ENCODE measurements around the gene TRIM49D1.
"Not testable (repeated sequence)": the region's sequence is repeated elsewhere in the genome, so short reads cannot be mapped to it uniquely, and the experiment has no call there.

The TRIM49D1 gene, protein sequence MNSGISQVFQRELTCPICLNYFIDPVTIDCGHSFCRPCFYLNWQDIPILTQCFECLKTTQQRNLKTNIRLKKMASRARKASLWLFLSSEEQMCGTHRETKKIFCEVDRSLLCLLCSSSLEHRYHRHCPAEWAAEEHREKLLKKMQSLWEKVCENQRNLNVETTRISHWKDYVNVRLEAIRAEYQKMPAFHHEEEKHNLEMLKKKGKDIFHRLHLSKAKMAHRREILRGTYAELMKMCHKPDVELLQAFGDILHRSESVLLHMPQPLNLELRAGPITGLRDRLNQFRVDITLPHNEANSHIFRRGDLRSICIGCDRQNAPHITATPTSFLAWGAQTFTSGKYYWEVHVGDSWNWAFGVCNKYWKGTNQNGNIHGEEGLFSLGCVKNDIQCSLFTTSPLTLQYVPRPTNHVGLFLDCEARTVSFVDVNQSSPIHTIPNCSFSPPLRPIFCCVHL

DNA sequence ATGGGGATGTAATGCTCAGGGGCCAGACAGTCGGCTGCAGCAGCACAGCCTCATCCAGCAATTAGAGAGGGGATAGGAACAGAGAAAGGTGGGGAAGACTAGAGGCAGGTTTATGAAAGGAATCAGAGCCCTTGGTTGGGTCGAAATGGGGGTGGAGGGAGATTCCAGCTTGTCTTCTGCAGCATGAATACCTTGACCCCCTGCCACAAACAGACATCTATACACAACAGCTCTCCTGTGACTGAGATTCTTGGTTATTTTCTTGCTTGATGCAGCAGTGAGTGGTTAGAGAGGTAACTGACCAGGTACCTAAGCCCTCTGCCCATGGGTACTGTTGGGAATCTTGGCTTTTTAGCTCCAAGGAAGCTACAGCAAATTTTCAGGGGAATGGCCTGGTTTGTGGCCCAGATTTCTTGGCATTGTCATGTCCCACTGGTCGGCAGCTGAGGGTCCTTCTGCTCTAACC lies at the start of gene TRIM49D1:
Gene TRIM49D1 (minus strand): TSS at position 51 of the 466 bp plus-strand sequence. CDS start 4,535 bp downstream, outside the sequence.
- no peak for TF ChIP-seq EZH2phosphoT487 (IDR thresholded peaks at IDR 0.05; ENCODE audit: low read depth)
- TF ChIP-seq, protein P1, sequence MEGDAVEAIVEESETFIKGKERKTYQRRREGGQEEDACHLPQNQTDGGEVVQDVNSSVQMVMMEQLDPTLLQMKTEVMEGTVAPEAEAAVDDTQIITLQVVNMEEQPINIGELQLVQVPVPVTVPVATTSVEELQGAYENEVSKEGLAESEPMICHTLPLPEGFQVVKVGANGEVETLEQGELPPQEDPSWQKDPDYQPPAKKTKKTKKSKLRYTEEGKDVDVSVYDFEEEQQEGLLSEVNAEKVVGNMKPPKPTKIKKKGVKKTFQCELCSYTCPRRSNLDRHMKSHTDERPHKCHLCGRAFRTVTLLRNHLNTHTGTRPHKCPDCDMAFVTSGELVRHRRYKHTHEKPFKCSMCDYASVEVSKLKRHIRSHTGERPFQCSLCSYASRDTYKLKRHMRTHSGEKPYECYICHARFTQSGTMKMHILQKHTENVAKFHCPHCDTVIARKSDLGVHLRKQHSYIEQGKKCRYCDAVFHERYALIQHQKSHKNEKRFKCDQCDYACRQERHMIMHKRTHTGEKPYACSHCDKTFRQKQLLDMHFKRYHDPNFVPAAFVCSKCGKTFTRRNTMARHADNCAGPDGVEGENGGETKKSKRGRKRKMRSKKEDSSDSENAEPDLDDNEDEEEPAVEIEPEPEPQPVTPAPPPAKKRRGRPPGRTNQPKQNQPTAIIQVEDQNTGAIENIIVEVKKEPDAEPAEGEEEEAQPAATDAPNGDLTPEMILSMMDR (IDR thresholded peaks at IDR 0.05; ENCODE audit: low read depth, low read length) = no peak
- Histone ChIP-seq H3K9ac (ENCODE audit: low read length) (no peak within 1 kb of the TSS), H3K4me1 (ENCODE audit: low read length) (no peaks in the 10 kb centered on the region), H3K4me3 (ENCODE audit: low read length) (no peak within 1 kb of the TSS), H3K79me2 (ENCODE audit: low read length) (no peaks in the 10 kb centered on the region), H3K4me2 (ENCODE audit: low read length) (no peak within 1 kb of the TSS), H3K27me3 (ENCODE audit: low read depth, low read length) (no peaks in the 10 kb centered on the region), H3K9me3 (ENCODE audit: insufficient read depth, low read length) (no peaks in the 10 kb centered on the region), H3K36me3 (replicated peaks; ENCODE audit: low read depth, low read length) (no peaks in the 10 kb centered on the region), H3K27ac (ENCODE audit: low read length) (no peak within 1 kb of the TSS), H2AFZ (ENCODE audit: low read depth, low read length) (no peak within 1 kb of the TSS), H4K20me1 (ENCODE audit: insufficient read depth, low read length) (no peaks in the 10 kb centered on the region)

DNA sequence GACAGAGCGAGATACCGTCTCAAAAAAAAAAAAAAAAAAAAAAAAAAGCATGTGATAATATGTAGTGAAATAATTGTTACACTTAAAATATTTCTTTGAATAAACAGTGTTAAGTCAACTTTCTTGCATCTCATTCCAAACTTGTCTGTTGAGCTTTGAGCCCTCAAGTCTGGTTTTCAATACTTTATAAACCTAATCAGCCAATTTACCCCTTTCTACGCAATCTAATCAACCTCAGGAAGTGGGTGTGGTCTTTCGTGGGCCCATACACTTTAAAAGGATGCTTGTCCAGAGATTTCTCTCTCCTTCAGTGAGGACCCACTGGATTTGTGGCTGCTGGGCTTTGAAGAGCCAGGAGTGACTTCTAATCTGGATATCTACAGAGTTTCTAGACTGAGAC lies 43.7 kb upstream of the TRIM49D1 start, which contains the start of gene TRIM64:
Gene TRIM64 (plus strand): TSS at position 301 of the 400 bp plus-strand sequence. CDS start 2,467 bp downstream, outside the sequence.
- not testable (repeated sequence) for H3K4me3 ChIP-seq (ENCODE audit: low read length); H3K27ac ChIP-seq (ENCODE audit: low read length); H3K79me2 ChIP-seq (ENCODE audit: low read length)

DNA sequence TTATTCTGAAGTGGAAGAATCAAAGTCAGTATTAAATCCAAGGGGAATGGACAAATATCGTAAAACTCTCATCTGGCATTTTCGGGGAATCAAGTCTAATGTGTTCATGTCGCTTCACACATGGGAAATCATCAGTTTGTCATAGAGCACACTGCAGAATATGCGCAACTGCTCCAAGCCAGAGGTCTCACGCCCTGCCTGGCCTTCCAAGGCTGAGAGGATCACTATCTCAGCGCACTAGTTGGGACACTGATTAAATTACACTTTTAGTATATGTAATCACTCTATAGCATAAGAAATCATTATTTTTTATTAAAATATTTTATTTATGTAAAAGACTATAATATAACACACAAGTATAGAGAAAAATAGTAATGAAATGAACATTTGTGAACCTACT lies 38.8 kb upstream of the TRIM49D1 start:
- H3K4me2 ChIP-seq (ENCODE audit: low read length); H3K79me2 ChIP-seq (ENCODE audit: low read length); H4K20me1 ChIP-seq (ENCODE audit: insufficient read depth, low read length); H3K27me3 ChIP-seq (ENCODE audit: low read depth, low read length); H3K4me1 ChIP-seq (ENCODE audit: low read length); H2AFZ ChIP-seq (ENCODE audit: low read depth, low read length); H3K36me3 ChIP-seq (replicated peaks; ENCODE audit: low read depth, low read length); H3K27ac ChIP-seq (ENCODE audit: low read length); H3K4me3 ChIP-seq (ENCODE audit: low read length); H3K9ac ChIP-seq (ENCODE audit: low read length); H3K9me3 ChIP-seq (ENCODE audit: insufficient read depth, low read length): not testable (repeated sequence)

More for the DNA sequence above, 43.7 kb upstream of the TRIM49D1 start, which contains the start of gene TRIM64:
- not testable (repeated sequence) for H3K27me3 ChIP-seq (ENCODE audit: low read depth, low read length); H2AFZ ChIP-seq (ENCODE audit: low read depth, low read length); H3K9ac ChIP-seq (ENCODE audit: low read length); H3K9me3 ChIP-seq (ENCODE audit: insufficient read depth, low read length); H4K20me1 ChIP-seq (ENCODE audit: insufficient read depth, low read length); H3K36me3 ChIP-seq (replicated peaks; ENCODE audit: low read depth, low read length); H3K4me1 ChIP-seq (ENCODE audit: low read length); H3K4me2 ChIP-seq (ENCODE audit: low read length)

DNA sequence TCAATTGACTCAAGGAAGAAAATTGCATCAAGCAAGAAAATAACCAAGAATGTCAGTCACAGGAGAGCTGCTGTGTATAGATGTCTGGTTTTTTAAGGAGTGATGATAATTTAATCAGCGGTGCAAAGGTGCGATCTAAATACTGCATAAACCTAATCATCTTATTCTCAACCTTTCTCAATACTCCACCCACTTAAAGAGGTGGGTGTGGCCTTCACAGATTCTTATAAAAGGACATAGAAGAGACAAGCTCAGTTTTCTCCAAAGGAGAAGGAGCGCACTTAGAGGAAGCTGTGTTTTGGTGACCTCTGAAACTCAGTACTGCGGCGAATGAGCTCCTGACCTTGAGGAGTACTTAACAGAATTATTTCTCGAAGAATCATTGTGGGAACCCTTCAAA lies 1.7 kb upstream of the TRIM49D1 start, which contains the start of gene TRIM49D2:
Gene TRIM49D2 (plus strand): TSS at position 301 of the 400 bp plus-strand sequence. CDS start 2,698 bp downstream, outside the sequence.
- not testable (repeated sequence) for H3K9ac ChIP-seq (ENCODE audit: low read length); H3K27me3 ChIP-seq (ENCODE audit: low read depth, low read length); H4K20me1 ChIP-seq (ENCODE audit: insufficient read depth, low read length); H2AFZ ChIP-seq (ENCODE audit: low read depth, low read length); H3K36me3 ChIP-seq (replicated peaks; ENCODE audit: low read depth, low read length); H3K27ac ChIP-seq (ENCODE audit: low read length); H3K79me2 ChIP-seq (ENCODE audit: low read length); H3K4me2 ChIP-seq (ENCODE audit: low read length); H3K4me3 ChIP-seq (ENCODE audit: low read length); H3K4me1 ChIP-seq (ENCODE audit: low read length); H3K9me3 ChIP-seq (ENCODE audit: insufficient read depth, low read length)

DNA sequence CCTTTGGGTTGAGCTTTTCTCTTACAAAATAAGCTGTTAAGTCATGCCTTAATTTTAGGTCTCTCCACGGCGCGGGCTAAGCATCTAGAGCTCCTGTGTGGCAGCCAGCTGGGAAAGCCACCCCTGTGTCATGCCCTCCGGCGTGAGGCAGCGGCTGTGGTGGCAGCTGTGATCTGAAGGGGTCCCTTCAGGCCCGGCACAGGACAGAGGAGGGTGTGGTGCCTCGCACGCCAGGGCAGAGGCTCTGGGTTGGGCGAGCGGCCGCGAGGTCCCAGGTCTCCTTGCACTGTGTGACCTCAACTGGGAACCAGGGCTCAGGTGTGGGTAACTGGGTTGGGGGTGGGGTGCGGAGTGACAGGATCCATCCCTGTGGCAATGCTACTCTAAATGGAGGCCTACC lies 21.2 kb downstream of the TRIM49D1 start:
- H4K20me1 ChIP-seq (ENCODE audit: insufficient read depth, low read length); H3K4me3 ChIP-seq (ENCODE audit: low read length); H3K36me3 ChIP-seq (replicated peaks; ENCODE audit: low read depth, low read length); H3K4me2 ChIP-seq (ENCODE audit: low read length); H3K27ac ChIP-seq (ENCODE audit: low read length); H3K79me2 ChIP-seq (ENCODE audit: low read length); H3K27me3 ChIP-seq (ENCODE audit: low read depth, low read length); H3K9ac ChIP-seq (ENCODE audit: low read length); H2AFZ ChIP-seq (ENCODE audit: low read depth, low read length); H3K4me1 ChIP-seq (ENCODE audit: low read length); H3K9me3 ChIP-seq (ENCODE audit: insufficient read depth, low read length): not testable (repeated sequence)

DNA sequence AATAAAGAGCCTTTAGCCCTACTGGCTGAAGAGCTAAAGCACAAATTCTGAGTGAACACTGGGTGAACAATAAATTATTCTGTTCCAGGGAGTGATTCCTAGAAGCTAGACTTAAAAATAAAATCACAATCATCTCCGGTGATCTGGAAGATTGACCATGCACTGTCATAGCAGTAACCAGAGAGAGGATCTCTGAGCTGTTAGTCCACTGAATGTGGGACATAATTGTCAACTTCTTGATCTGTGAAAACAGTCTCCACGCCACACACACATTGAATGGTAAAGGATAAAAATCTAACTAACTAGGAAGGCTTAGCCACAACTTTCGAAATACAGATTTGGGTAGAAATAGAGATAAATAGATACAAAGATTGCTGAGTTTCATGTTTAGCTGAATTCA lies 28.8 kb downstream of the TRIM49D1 start:
- H2AFZ ChIP-seq (ENCODE audit: low read depth, low read length); H3K4me1 ChIP-seq (ENCODE audit: low read length); H3K79me2 ChIP-seq (ENCODE audit: low read length); H3K36me3 ChIP-seq (replicated peaks; ENCODE audit: low read depth, low read length); H4K20me1 ChIP-seq (ENCODE audit: insufficient read depth, low read length); H3K9ac ChIP-seq (ENCODE audit: low read length); H3K27me3 ChIP-seq (ENCODE audit: low read depth, low read length); H3K9me3 ChIP-seq (ENCODE audit: insufficient read depth, low read length); H3K27ac ChIP-seq (ENCODE audit: low read length); H3K4me3 ChIP-seq (ENCODE audit: low read length); H3K4me2 ChIP-seq (ENCODE audit: low read length): not testable (repeated sequence)

DNA sequence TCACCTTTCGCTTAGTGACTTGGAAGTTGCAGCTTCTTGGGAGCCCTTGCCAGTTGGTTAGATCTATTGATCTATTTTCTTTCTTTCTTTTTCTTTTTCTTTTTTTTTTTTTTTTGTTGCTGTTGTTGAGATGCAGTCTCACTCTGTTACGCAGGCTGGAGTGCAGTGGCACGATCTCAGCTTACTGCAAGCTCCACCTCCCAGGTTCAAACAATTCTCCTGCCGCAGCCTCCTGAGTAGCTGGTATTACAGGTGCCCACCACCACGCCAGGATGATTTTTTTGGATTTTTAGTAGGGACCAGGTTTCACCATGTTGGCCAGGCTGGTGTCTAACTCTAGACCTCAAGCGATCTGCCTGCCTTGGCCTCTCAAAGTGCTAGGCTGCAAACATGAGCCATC lies 44.5 kb downstream of the TRIM49D1 start:
- not testable (repeated sequence) for H3K4me1 ChIP-seq (ENCODE audit: low read length); H3K4me2 ChIP-seq (ENCODE audit: low read length); H4K20me1 ChIP-seq (ENCODE audit: insufficient read depth, low read length); H3K9ac ChIP-seq (ENCODE audit: low read length); H3K27me3 ChIP-seq (ENCODE audit: low read depth, low read length); H3K36me3 ChIP-seq (replicated peaks; ENCODE audit: low read depth, low read length); H3K4me3 ChIP-seq (ENCODE audit: low read length); H3K9me3 ChIP-seq (ENCODE audit: insufficient read depth, low read length); H3K79me2 ChIP-seq (ENCODE audit: low read length); H3K27ac ChIP-seq (ENCODE audit: low read length); H2AFZ ChIP-seq (ENCODE audit: low read depth, low read length)

DNA sequence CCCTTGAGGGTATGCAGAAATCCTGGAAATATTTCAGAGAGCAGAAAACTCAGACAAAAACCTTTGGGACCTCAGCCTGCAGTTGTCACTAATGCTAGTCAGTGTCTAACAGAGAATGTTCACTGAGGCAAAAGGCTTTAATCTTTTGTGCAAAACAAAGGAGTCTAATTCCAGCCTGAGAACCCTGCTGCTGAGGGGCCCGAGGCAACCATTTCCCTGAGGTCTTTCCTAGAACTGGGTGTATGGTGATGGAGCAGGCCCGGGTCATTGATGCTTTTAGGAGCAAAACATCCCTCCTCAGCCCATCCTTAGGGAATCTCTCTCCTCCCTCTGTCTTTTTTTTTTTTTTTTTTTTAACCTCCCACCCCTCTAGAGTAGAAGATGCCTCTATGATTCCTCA lies 49.5 kb downstream of the TRIM49D1 start:
- not testable (repeated sequence) for H3K27me3 ChIP-seq (ENCODE audit: low read depth, low read length); H3K4me1 ChIP-seq (ENCODE audit: low read length); H3K9me3 ChIP-seq (ENCODE audit: insufficient read depth, low read length); H3K27ac ChIP-seq (ENCODE audit: low read length); H3K9ac ChIP-seq (ENCODE audit: low read length); H4K20me1 ChIP-seq (ENCODE audit: insufficient read depth, low read length); H3K79me2 ChIP-seq (ENCODE audit: low read length); H3K4me2 ChIP-seq (ENCODE audit: low read length); H2AFZ ChIP-seq (ENCODE audit: low read depth, low read length); H3K4me3 ChIP-seq (ENCODE audit: low read length); H3K36me3 ChIP-seq (replicated peaks; ENCODE audit: low read depth, low read length)
